ENCODE data around the gene GRIA4.
"Not testable (repeated sequence)": the region's sequence is repeated elsewhere in the genome, so short reads cannot be mapped to it uniquely, and the experiment has no call there.

Gene GRIA4

GRCh38 chr11:105935791-105936190 is 325.9 kb downstream of the GRIA4 start:
- no peak for DNase-seq

- no peak for DNase-seq
Measured at GRCh38 chr11:105937331-105937730, 327.5 kb downstream of the GRIA4 start.

GRCh38 chr11:105937738-105938137 is 327.9 kb downstream of the GRIA4 start:
- no peak for DNase-seq

- no peak for DNase-seq
Measured at GRCh38 chr11:105942921-105943320, 333.0 kb downstream of the GRIA4 start.

DNA sequence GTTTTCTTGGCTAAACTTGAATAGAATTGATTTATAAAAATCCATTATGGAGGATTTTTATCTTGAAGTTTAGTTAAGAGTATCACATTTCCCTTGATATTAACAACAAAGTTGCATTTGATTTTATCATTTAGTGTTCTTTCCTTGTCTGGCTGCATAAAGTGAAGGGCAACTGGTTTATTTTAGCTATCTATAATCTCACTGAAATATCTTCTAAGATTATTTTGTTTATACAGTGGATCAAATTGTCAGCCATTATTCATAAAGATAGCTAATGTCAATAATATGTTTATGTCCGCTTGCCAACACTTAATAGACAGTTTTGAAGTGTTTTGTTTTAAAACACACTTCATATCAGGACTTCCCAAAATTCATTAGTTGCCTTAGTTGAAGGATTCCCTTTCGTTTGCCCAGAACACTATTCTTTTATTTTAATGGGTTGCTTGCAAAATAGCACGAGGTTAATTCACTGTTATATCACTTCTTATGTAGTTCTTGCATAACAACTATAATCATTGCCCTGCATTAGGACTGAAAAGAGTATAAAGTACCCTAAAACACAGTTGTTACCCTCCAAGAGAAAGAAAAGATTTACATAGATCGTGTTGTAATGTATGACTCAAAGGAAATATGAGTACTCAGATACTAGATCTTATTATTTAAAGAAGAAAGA is 339.2 kb downstream of the GRIA4 start:
- DNase-seq: no peak

DNA sequence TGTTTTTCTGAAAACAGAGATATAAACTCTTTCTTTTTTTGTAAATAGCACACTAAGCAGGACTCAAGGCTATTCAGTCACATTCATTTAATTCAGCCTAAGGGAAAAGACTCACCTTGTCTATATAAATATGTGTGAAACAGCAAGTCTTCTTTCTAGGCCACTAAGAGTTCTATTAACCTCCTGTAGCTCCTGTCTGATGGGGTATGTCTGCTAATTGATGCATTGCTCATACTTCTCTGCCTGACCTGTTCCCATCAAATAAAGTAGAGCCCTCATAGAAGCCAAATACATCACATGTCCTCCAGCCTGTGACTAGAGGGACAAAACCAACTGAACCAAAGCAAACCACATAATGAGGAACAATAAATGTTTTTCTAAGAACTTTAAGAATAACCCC is 344.0 kb downstream of the GRIA4 start:
- no peak for DNase-seq

- DNase-seq: no peak
Measured at GRCh38 chr11:105960252-105961245, 350.7 kb downstream of the GRIA4 start.

- DNase-seq: no peak
Measured at GRCh38 chr11:105968021-105968697, 358.3 kb downstream of the GRIA4 start.

GRCh38 chr11:105969756-105970155 is 359.9 kb downstream of the GRIA4 start:
- no peak for DNase-seq

DNA sequence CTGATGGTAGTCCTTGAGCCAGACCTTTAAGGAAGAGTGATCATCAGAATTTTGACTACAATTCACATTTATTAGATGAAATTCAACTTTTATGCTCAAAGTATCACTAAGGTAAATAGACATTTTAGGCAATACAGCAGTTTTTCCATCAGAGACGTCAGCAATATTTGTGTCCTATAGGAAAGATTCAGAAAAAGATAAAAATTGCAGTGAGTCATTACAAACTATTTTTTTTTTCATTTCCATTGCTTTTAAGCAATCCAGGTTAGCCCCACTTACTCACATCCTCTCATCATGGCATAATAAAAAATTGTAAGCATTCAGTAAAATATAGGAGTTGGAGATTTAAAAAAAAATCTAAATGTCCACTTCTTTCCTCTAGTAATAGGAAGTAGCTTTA is 365.3 kb downstream of the GRIA4 start:
- no peak for DNase-seq

DNA sequence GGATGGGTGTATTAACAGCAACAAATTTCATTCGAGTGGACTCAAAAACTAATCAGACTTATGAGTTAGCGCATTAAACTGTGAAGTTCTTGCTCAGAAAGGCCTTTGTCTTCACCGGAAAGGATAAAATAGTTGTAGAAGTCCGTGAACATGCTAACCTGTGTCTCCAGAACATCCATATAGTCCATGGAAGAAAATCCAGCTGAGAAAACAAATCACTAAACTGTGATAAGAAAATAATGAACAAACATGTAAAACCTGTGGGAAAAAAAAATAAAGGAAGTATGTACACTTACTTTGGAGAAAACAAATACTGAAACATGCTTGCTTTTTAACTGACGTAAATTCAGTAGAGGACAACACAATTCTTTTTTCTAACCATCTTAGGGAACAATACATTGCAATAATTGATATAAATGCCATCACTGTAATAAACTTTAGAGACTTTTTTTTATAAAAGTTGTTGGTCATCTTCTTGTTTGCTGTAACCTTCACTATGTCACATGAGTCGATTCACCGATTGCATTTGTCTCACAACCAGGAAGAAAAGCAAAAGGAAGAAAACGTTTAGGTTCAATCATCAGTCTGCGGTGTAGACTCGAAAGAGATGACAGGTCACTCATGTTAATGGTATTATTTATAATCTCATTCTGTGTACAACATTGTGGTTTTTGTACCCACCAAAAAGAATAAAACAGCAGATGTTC is 370.3 kb downstream of the GRIA4 start:
- DNase-seq: no peak

- DNase-seq: no peak
Measured at GRCh38 chr11:105986554-105986953, 376.7 kb downstream of the GRIA4 start.

DNA sequence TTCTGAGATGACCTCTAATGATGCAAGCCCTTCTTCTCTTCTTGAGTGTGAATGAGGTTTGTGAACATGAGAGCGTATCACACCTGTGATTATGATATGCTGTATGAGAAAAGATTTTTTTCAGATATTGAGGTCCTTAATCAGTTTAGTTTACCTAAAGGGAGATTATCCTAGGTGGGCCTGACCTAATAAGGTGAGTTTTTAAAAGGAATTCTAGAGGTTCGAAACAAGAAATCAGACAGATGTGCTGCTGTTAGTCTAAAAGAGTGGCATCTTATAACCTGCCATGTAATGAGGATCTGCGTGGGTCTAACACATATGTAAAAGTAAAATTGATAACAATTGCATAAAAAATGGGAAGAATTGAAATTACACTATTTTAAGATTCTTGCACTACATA is 378.3 kb downstream of the GRIA4 start:
- no peak for DNase-seq

- no peak for DNase-seq
Measured at GRCh38 chr11:105989124-105989523, 379.3 kb downstream of the GRIA4 start.

DNA sequence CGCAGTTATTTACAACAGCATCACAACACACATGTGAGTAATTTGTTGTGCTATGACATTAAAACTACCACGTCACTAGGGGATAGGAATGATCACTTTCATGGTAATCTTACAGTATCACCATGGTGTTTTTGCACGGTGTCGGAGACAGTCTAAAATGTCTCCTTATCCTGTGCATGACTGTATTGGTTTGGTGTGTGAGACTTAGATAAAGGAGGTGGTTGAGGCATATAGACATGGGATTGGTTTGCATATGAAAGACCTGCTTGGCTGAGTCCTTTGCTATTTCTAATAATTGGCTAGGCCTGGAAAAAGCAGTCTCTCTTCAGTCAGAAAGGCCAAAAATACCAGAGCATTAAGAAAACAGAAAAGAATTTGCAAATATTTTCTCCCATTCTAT is 382.0 kb downstream of the GRIA4 start:
- no peak for DNase-seq

- no peak for DNase-seq
Measured at GRCh38 chr11:106001304-106002012, 391.6 kb downstream of the GRIA4 start.

- DNase-seq: not testable (repeated sequence)
Measured at GRCh38 chr11:106003094-106003493, 393.2 kb downstream of the GRIA4 start.

DNA sequence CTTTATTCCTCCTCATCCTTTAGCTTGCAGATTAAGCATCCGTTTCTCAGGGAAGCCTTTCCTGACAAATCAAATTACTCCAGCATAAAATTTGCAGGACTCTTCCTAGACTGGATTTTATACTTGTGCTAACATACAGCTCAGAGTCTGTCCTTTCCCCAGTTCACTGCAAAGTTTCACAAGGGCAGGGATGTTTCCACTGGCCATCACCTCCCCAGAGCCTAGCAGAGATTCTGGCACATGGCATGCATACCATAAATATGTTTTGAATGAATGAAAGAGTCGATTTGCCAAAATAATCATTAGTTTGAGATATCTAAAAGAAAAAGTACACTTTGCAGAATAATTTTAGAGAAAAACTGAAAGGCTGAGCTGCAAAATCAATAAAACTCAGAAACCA is 401.6 kb downstream of the GRIA4 start:
- no peak for DNase-seq

DNA sequence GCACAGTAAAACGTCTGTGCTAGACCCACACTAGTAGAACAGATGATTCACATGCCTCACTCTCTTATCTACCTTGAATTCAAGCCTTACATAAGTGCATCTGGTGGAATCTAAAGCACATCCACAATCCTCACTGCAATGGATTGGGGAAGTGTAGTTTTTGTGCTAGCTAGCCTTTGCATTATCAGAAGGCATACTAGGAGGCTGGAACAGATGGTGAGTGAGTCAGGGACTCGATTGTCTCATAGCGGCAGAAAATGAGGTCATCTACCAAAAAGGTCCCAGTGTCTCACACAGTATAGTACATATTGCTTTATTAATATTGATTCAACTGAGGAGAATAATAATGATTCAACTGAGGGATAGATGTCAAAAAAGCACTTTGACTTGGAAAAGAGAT is 402.9 kb downstream of the GRIA4 start:
- no peak for DNase-seq

DNA sequence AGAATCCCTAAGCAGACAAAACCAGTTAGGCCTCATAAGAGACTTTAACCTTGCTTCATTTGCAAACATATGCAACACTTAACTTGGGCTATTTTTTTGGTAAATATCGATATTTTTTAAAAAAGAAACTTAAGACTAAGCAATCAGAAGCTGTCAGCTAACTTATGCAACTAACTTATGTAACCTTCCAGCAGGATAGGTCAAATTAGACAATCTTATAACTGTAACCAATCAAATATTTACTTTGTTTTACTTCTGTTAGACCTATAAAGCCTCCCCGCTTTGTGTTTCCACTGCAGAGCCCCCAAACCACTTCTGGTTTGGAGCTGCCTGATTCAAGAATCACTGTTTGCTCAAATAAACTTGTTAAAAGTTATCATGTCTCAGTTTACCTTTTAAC is 404.2 kb downstream of the GRIA4 start:
- no peak for DNase-seq

- DNase-seq: no peak
Measured at GRCh38 chr11:106014620-106015019, 404.7 kb downstream of the GRIA4 start.

DNA sequence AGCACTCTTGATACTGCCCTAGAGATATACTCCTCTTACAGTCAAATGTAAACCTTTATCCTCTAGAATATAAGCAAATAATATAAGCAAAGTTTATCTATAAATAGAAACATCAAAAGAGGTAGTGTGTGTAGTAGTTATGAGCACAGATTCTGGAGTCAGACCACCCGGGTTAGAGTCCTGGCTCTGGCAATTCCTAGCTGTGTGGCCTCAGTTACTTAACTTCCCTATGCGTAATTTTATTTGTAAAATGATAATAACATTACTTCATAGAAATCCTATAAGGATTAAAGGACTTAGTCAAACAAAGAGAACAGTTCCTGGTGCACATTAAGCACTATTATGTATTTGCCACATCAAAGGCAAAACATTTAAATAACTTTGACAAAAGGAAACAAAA is 405.2 kb downstream of the GRIA4 start:
- no peak for DNase-seq
